H1 (cell line): Measurements from ENCODE around the gene ZNF785. TPM values are rescaled to one million over a fixed set of nuclear protein-coding genes. Genes with fewer than 3 reads are reported as not detected.

Source experiments
- CTCF ChIA-PET: fragments of 300-600 bp; sonication (Branson Sonifier 250); formaldehyde crosslinking; loops from one replicate; lab custom pipeline; 2021; ENCODE audit not compliant: partially characterized antibody; lab: Charles Lee
- POLR2A ChIA-PET: fragments of 300-600 bp; sonication (Branson Sonifier 250); formaldehyde crosslinking; loops from one replicate; lab custom pipeline; 2021; ENCODE audit warnings: inconsistent platforms; ENCODE audit not compliant: partially characterized antibody; lab: Charles Lee
- DNase-seq, 2 experiments: peaks; one replicate each; pipeline versions ENCODE4 v3.0.0 to v3.0.0-alpha.2; 2010 to 2022; ENCODE audit warnings: low spot score in 2 of 2, low read depth in 1 of 2, mixed read lengths in 1 of 2
- FAIRE-seq: peaks from 2 replicates; lab custom pipeline; 2011; peaks lifted over from hg19 to GRCh38; lab: Jason Lieb, UNC
- H2AFZ ChIP-seq: 2 replicates; pipeline ENCODE4 v1.8.1; 2012; ENCODE audit warnings: low read length, inconsistent platforms
- H2AK5ac ChIP-seq: 2 replicates; pipeline ENCODE4 v1.6.1; 2013; ENCODE audit warnings: low read depth, low read length
- H2BK120ac ChIP-seq: replicated peaks from 2 replicates; pipeline ENCODE3; 2013; ENCODE audit warnings: low read depth, low read length, inconsistent platforms
- H2BK12ac ChIP-seq: 2 replicates; pipeline ENCODE4 v1.6.1; 2013; ENCODE audit warnings: low read depth, low read length
- H2BK15ac ChIP-seq: 2 replicates; pipeline ENCODE4 v1.6.1; 2013; ENCODE audit warnings: low read length
- H2BK20ac ChIP-seq: 2 replicates; pipeline ENCODE4 v1.6.1; 2013; ENCODE audit warnings: low read length
- H2BK5ac ChIP-seq: 2 replicates; pipeline ENCODE4 v1.6.1; 2013; ENCODE audit warnings: low read depth, low read length
- H3K14ac ChIP-seq: 2 replicates; pipeline ENCODE4 v1.6.1; 2013; ENCODE audit warnings: inconsistent platforms; ENCODE audit not compliant: insufficient read length
- H3K18ac ChIP-seq: 2 replicates; pipeline ENCODE4 v1.6.1; 2013; ENCODE audit warnings: low read length; ENCODE audit errors: extremely low read depth
- H3K23ac ChIP-seq: 2 replicates; pipeline ENCODE4 v1.6.1; 2013; ENCODE audit warnings: inconsistent platforms; ENCODE audit not compliant: insufficient read length
- H3K23me2 ChIP-seq: 2 replicates; pipeline ENCODE4 v1.6.1; 2013; ENCODE audit warnings: low read depth, low read length
- H3K27ac ChIP-seq: 2 replicates; pipeline ENCODE4 v1.6.1; 2011; ENCODE audit warnings: low read depth, low read length, inconsistent platforms
- H3K27me3 ChIP-seq, 4 experiments: replicated peaks in 1 of 4; 1 replicate in 1 of 4; 2 replicates in 3 of 4; pipeline versions ENCODE4 v1.6.1 to v1.8.1; 2011 to 2013; ENCODE audit warnings: low read length in 3 of 4, mild to moderate bottlenecking in 3 of 4, inconsistent platforms in 2 of 4, mixed read lengths in 2 of 4, moderate library complexity in 1 of 4; ENCODE audit not compliant: control insufficient read depth in 3 of 4, insufficient read depth in 3 of 4; ENCODE audit errors: extremely low read depth in 1 of 4
- H3K36me3 ChIP-seq, 4 experiments: 2 replicates each; pipeline versions ENCODE4 v1.6.1 to v1.8.1; 2011 to 2013; ENCODE audit warnings: mild to moderate bottlenecking in 4 of 4, low read length in 3 of 4, moderate library complexity in 2 of 4, control low read depth in 1 of 4, inconsistent platforms in 1 of 4; ENCODE audit not compliant: insufficient read depth in 4 of 4, control insufficient read depth in 2 of 4
- H3K4ac ChIP-seq: replicated peaks from 2 replicates; pipeline ENCODE3; 2013; ENCODE audit warnings: low read length, low read depth, mixed read lengths, inconsistent platforms; ENCODE audit not compliant: insufficient read length
- H3K4me1 ChIP-seq, 4 experiments: replicated peaks in 1 of 4; 1 replicate in 1 of 4; 2 replicates in 3 of 4; pipeline versions ENCODE4 v1.6.1 to v1.8.1; 2011 to 2013; ENCODE audit warnings: low read length in 3 of 4, inconsistent platforms in 2 of 4, mixed read lengths in 1 of 4; ENCODE audit not compliant: insufficient read depth in 4 of 4, control insufficient read depth in 3 of 4
- H3K4me2 ChIP-seq, 2 experiments: 2 replicates each; pipeline versions ENCODE4 v1.6.1 to v1.8.1; 2011 to 2013; ENCODE audit warnings: low read depth in 2 of 2, low read length in 2 of 2, control low read depth in 1 of 2, inconsistent platforms in 1 of 2, mild to moderate bottlenecking in 1 of 2; ENCODE audit not compliant: insufficient read depth in 1 of 2
- H3K4me3 ChIP-seq, 4 experiments: fragments of 200-600, 300-600 bp in 1 of 4; sonication (generic), shearing (Covaris generic), sonication (Bioruptor Twin) in 1 of 4; 2 replicates each; pipeline versions ENCODE4 v1.5.1 to v1.8.1; 2011 to 2016; ENCODE audit warnings: low read length in 4 of 4, low read depth in 3 of 4, control low read depth in 2 of 4, inconsistent platforms in 2 of 4, mild to moderate bottlenecking in 2 of 4, mixed read lengths in 1 of 4, moderate library complexity in 1 of 4; ENCODE audit not compliant: insufficient read depth in 2 of 4; ENCODE audit errors: extremely low read depth in 1 of 4
- H3K56ac ChIP-seq: replicated peaks from 2 replicates; pipeline ENCODE3; 2013; ENCODE audit warnings: low read depth, mild to moderate bottlenecking, mixed read lengths, low read length, inconsistent platforms; ENCODE audit not compliant: insufficient read length
- H3K79me1 ChIP-seq: 2 replicates; pipeline ENCODE4 v1.6.1; 2013; ENCODE audit warnings: low read depth, low read length, control low read depth
- H3K79me2 ChIP-seq, 2 experiments: 2 replicates each; pipeline versions ENCODE4 v1.6.1 to v1.8.1; 2012 to 2013; ENCODE audit warnings: low read length in 2 of 2, mild to moderate bottlenecking in 2 of 2, inconsistent platforms in 1 of 2; ENCODE audit not compliant: insufficient read depth in 2 of 2, control insufficient read depth in 1 of 2
- H3K9ac ChIP-seq, 4 experiments: replicated peaks in 1 of 4; 1 replicate in 1 of 4; 2 replicates in 3 of 4; pipeline versions ENCODE4 v1.6.1 to v1.8.1; 2011 to 2013; ENCODE audit warnings: low read depth in 3 of 4, low read length in 3 of 4, control low read depth in 2 of 4, mild to moderate bottlenecking in 2 of 4, moderate library complexity in 2 of 4, inconsistent platforms in 1 of 4; ENCODE audit errors: extremely low read depth in 1 of 4
- H3K9me3 ChIP-seq, 2 experiments: 2 replicates each; pipeline versions ENCODE4 v1.6.1 to v1.8.1; 2012 to 2013; ENCODE audit warnings: mild to moderate bottlenecking in 2 of 2, moderate library complexity in 2 of 2, control low read depth in 1 of 2, inconsistent platforms in 1 of 2, low read depth in 1 of 2, low read length in 1 of 2, mixed read lengths in 1 of 2; ENCODE audit not compliant: insufficient read depth in 2 of 2
- H4K20me1 ChIP-seq, 2 experiments: replicated peaks in 1 of 2; 2 replicates each; pipeline versions ENCODE3 to v1.8.1; 2011 to 2013; ENCODE audit warnings: inconsistent platforms in 2 of 2, low read length in 2 of 2, mild to moderate bottlenecking in 1 of 2; ENCODE audit not compliant: insufficient read depth in 2 of 2, control insufficient read depth in 1 of 2
- H4K5ac ChIP-seq: 2 replicates; pipeline ENCODE4 v1.6.1; 2013; ENCODE audit warnings: low read length, low read depth, mixed read lengths, inconsistent platforms; ENCODE audit not compliant: insufficient read length
- H4K8ac ChIP-seq: 2 replicates; pipeline ENCODE4 v1.8.0; 2013; ENCODE audit warnings: mild to moderate bottlenecking, moderate library complexity, low read length, inconsistent platforms; ENCODE audit not compliant: insufficient read depth; ENCODE audit errors: extremely low read depth
- H4K91ac ChIP-seq: replicated peaks from 2 replicates; pipeline ENCODE3; 2013; ENCODE audit warnings: low read length, mixed read lengths, inconsistent platforms; ENCODE audit not compliant: insufficient read length
- KDM5A ChIP-seq: fragments of 200-600 bp; IDR thresholded peaks from 2 replicates; pipeline ENCODE4 v1.7.1; 2012; ENCODE audit warnings: mild to moderate bottlenecking, low read length, inconsistent platforms, mixed read lengths
- RFX5 ChIP-seq: IDR thresholded peaks from 2 replicates; pipeline ENCODE4 v1.6.1; 2011; ENCODE audit warnings: low read depth, low read length, improper control_type of control experiment, borderline replicate concordance
- WGBS, 2 experiments: shearing (Covaris generic) in 1 of 2; methylation state at CpG; one replicate each; pipeline versions ENCODE4 v1.1.6 to v1.1.7; 2013 to 2015; ENCODE audit warnings: low lambda C conversion rate in 2 of 2, mixed read lengths in 2 of 2, inconsistent platforms in 1 of 2, low coverage in 1 of 2, missing lambda C conversion rate in 1 of 2; ENCODE audit not compliant: insufficient replicate concordance in 2 of 2, insufficient coverage in 1 of 2, insufficient read length in 1 of 2; ENCODE audit errors: extremely low coverage in 1 of 2, missing lambda C conversion rate in 1 of 2; 5-methylcytosine and 5-hydroxymethylcytosine counted together
- polyA plus RNA-seq, 7 experiments: library from polyadenylated mRNA; depleted of rRNA in 3 of 7; stranded (reverse) in 5 of 7; unstranded in 2 of 7; fragments of >200 nt in 5 of 7; fragments of 200-250 nt in 2 of 7; gene quantifications; 1 replicate in 5 of 7; 2 replicates in 1 of 7; 4 replicates in 1 of 7; pipeline versions ENCODE4 v1.2.1 to v1.2.3, GENCODE V29; 2011 to 2013; ENCODE audit warnings: missing spikeins in 2 of 7, mixed read lengths in 2 of 7
- total RNA-seq: library from RNA; stranded (reverse); fragmentation: NEBNext Ultra II Directional; extraction: Animal tissue kit (Norgen Biotek cat#: 25700); gene quantifications from 2 replicates; pipeline ENCODE4 v1.2.1, GENCODE V29; 2021

ZNF785 gene
- total and polyA plus RNA-seq, 2 of the 8 experiments (the other 6 are each of a cell fraction or from before 2014, with no cell fraction given), result 8.6 to 12.9 TPM

DNA sequence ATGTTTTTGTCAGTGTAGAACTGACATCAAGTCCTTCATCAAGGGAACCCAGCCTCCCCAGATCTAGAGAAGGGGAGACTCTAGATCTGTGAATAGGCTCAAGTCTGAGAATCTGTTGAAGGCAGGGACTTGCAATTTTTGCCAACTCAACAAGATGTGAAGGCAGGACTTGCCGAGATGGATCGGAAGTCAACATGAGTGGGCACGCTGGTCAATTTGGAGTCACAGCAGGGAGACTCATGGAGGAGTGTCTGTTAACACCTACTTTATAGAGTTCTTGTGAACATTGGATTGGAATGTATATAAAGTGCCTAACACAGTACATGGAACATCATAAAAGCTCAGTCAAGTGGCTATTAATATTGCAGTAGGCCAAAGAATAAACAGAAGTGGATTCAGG, 14.7 kb upstream of the ZNF785 start:
- no peak overlapping the region for H3K23ac ChIP-seq
- H3K9ac ChIP-seq, result no peak overlapping the region
- H3K18ac ChIP-seq, result no peak overlapping the region
- peaks cover 2 to 22% (median 19%) of the 10 kb centered on the region in 4 experiments; a peak in 7 of 8 replicates for H3K36me3 ChIP-seq
- no peak overlapping the region for H3K4me2 ChIP-seq
- no peak overlapping the region for H2BK120ac ChIP-seq
- TF ChIP-seq RFX5 (no peak), KDM5A (no peak)
- no peak overlapping the region for H4K8ac ChIP-seq
- no peak overlapping the region for H4K91ac ChIP-seq
- 90% methylated on average over 3 of the region's 3 CpGs; no CpG with 5 or more reads in 1 of the 2 experiments for WGBS, 2 experiments
- H3K56ac ChIP-seq, result no peak overlapping the region
- no peaks in the 10 kb centered on the region for H3K9me3 ChIP-seq
- H3K27me3 ChIP-seq, result no peaks in the 10 kb centered on the region
- FAIRE-seq, result no peak
- no peak overlapping the region for H2AFZ ChIP-seq
- no peaks in the 10 kb centered on the region for H3K4me1 ChIP-seq
- no peak for DNase-seq
- no peak overlapping the region for H4K5ac ChIP-seq
- H2BK5ac ChIP-seq, result no peak overlapping the region
- H3K23me2 ChIP-seq, result no peaks in the 10 kb centered on the region
- POLR2A ChIA-PET, result interaction anchor here (1.2 to 6.7 kb wide), 7 partner anchors 9 to 193 kb away, joined by 3 to 85 read pairs (median 4); partner anchors contain the start of genes ZNF688, ZNF689, ZNF747 and ZNF771
- no peak overlapping the region for H3K4me3 ChIP-seq
- no peak overlapping the region for H3K14ac ChIP-seq
- peaks cover 0 to 2% of the 10 kb centered on the region in 2 experiments for H4K20me1 ChIP-seq
- no peaks in the 10 kb centered on the region; the same call in 1 of the 2 replicates for H3K79me1 ChIP-seq
- H3K79me2 ChIP-seq, result no peaks in the 10 kb centered on the region
- CTCF ChIA-PET, result interaction anchor here (0.6 to 7.6 kb wide), 7 partner anchors 9 to 151 kb away, joined by 3 to 42 read pairs (median 9); no protein-coding TSS in a partner anchor
- no peak overlapping the region for H2BK12ac ChIP-seq
- H3K27ac ChIP-seq, result no peak overlapping the region
- no peak overlapping the region for H3K4ac ChIP-seq
- H2BK15ac ChIP-seq, result no peak overlapping the region
- no peak overlapping the region for H2AK5ac ChIP-seq
- H2BK20ac ChIP-seq, result no peak overlapping the region
